Measurements from ENCODE around the gene MYO5C. TPM values are rescaled to one million over a fixed set of nuclear protein-coding genes. Genes with fewer than 3 reads are reported as not detected.

The MYO5C gene
- polyA plus RNA-seq, 1 donor (not counting 4 experiments of a cell fraction or from before 2014, with no cell fraction given) = 0.16 TPM

GRCh38 chr15:52227456-52227855, 68.1 kb downstream of the MYO5C start:
- no peak overlapping the region for H3K4me2 ChIP-seq (ENCODE audit: control insufficient read depth, extremely low read depth, insufficient read depth, low read depth, low read length)
- H3K9me3 ChIP-seq (ENCODE audit: control insufficient read depth, low read depth, low read length) = no peaks in the 10 kb centered on the region
- H3K36me3 ChIP-seq (ENCODE audit: control insufficient read depth in 2 of 2, extremely low read depth in 1 of 2, insufficient read depth in 2 of 2, low read length in 2 of 2) = no peaks in the 10 kb centered on the region
- H3K4me3 ChIP-seq (ENCODE audit: control insufficient read depth in 2 of 3, extremely low read depth in 1 of 3, insufficient read depth in 2 of 3, low read depth in 1 of 3, low read length in 3 of 3) = no peak overlapping the region
- H3K4me1 ChIP-seq (ENCODE audit: control insufficient read depth, extremely low read depth, insufficient read depth, low read length) = peaks cover 6% of the 10 kb centered on the region
- no peaks in the 10 kb centered on the region for H4K20me1 ChIP-seq (ENCODE audit: control insufficient read depth, extremely low read depth, insufficient read depth, low read length)
- FAIRE-seq (peak; percentile 9), DNase-seq (ENCODE audit: low read depth, low spot score) (peak; percentile 42)
- H3K27me3 ChIP-seq (ENCODE audit: control insufficient read depth, extremely low read depth, insufficient read depth, low read length) = no peaks in the 10 kb centered on the region
- TF ChIP-seq CTCF (optimal IDR thresholded peaks at IDR 0.05 in 1 of 3, IDR thresholded peaks at IDR 0.05 in 1 of 3, conservative IDR thresholded peaks at IDR 0.05 in 1 of 3; ENCODE audit: extremely low read depth in 1 of 3, insufficient read depth in 2 of 3, low read length in 3 of 3) = peak; percentile 72 to 83 (median 78)
- TF ChIP-seq EZH2 (IDR thresholded peaks at IDR 0.05; ENCODE audit: low read length) = no peak
- dilution Hi-C loops (cut with MboI; ENCODE audit: extremely low pct_ligation_motif_present, low sequenced_read_pairs) = no loop called here
- no peak overlapping the region for H3K27ac ChIP-seq (ENCODE audit: control insufficient read depth, insufficient read depth, low read length)
- H3K9ac ChIP-seq (ENCODE audit: control insufficient read depth, extremely low read depth, insufficient read depth, low read length) = no peak overlapping the region
- H3K9me1 ChIP-seq (ENCODE audit: control insufficient read depth, extremely low read depth, insufficient read depth, low read length) = no peaks in the 10 kb centered on the region
- no peaks in the 10 kb centered on the region for H3K79me2 ChIP-seq (ENCODE audit: control insufficient read depth, insufficient read depth, low read length)
- no peak overlapping the region for H2AFZ ChIP-seq (ENCODE audit: control insufficient read depth, low read length)

GRCh38 chr15:52225230-52225629, 70.4 kb downstream of the MYO5C start:
- Histone ChIP-seq H3K9me1 (ENCODE audit: control insufficient read depth, extremely low read depth, insufficient read depth, low read length) (no peaks in the 10 kb centered on the region), H3K4me1 (ENCODE audit: control insufficient read depth, extremely low read depth, insufficient read depth, low read length) (peaks cover 6% of the 10 kb centered on the region), H3K9me3 (ENCODE audit: control insufficient read depth, low read depth, low read length) (no peaks in the 10 kb centered on the region), H2AFZ (ENCODE audit: control insufficient read depth, low read length) (no peak overlapping the region), H3K9ac (ENCODE audit: control insufficient read depth, extremely low read depth, insufficient read depth, low read length) (no peak overlapping the region), H3K27ac (ENCODE audit: control insufficient read depth, insufficient read depth, low read length) (no peak overlapping the region), H3K27me3 (ENCODE audit: control insufficient read depth, extremely low read depth, insufficient read depth, low read length) (no peaks in the 10 kb centered on the region), H4K20me1 (ENCODE audit: control insufficient read depth, extremely low read depth, insufficient read depth, low read length) (no peaks in the 10 kb centered on the region), H3K4me2 (ENCODE audit: control insufficient read depth, extremely low read depth, insufficient read depth, low read depth, low read length) (no peak overlapping the region), H3K79me2 (ENCODE audit: control insufficient read depth, insufficient read depth, low read length) (no peaks in the 10 kb centered on the region), H3K36me3 (ENCODE audit: control insufficient read depth in 2 of 2, extremely low read depth in 1 of 2, insufficient read depth in 2 of 2, low read length in 2 of 2) (no peaks in the 10 kb centered on the region), H3K4me3 (ENCODE audit: control insufficient read depth in 2 of 3, extremely low read depth in 1 of 3, insufficient read depth in 2 of 3, low read depth in 1 of 3, low read length in 3 of 3) (no peak overlapping the region)
- dilution Hi-C loops (cut with MboI; ENCODE audit: extremely low pct_ligation_motif_present, low sequenced_read_pairs) = no loop called here
- DNase-seq (ENCODE audit: low read depth, low spot score) = no peak
- TF ChIP-seq EZH2 (IDR thresholded peaks at IDR 0.05; ENCODE audit: low read length) = no peak
- TF ChIP-seq CTCF (optimal IDR thresholded peaks at IDR 0.05 in 1 of 3, IDR thresholded peaks at IDR 0.05 in 1 of 3, conservative IDR thresholded peaks at IDR 0.05 in 1 of 3; ENCODE audit: extremely low read depth in 1 of 3, insufficient read depth in 2 of 3, low read length in 3 of 3) = no peak
- FAIRE-seq = no peak

Data from keratinocyte (primary cell).